Ovary (tissue), 9 donors: ENCODE data around the gene GPR35. TPM values are rescaled to one million over a fixed set of nuclear protein-coding genes. Genes with fewer than 3 reads are reported as not detected.
A peak's percentile ranks its signal among the peaks of the same experiment; 100 is the strongest.

ENCODE experiments used
- DNase-seq, 5 donors: peaks; one replicate each; pipeline ENCODE4 v3.0.0-alpha.2; 2019 to 2020
- H3K27ac ChIP-seq, 2 donors: fragments of 200-600 bp; one replicate each; pipeline versions ENCODE4 v1.5.1 to v1.8.0; 2019 to 2022
- H3K27me3 ChIP-seq: fragments of 200-600 bp; one replicate; pipeline ENCODE4 v1.8.0; 2022
- H3K36me3 ChIP-seq: fragments of 200-600 bp; sonication (generic); one replicate; pipeline ENCODE4 v1.5.1; 2019
- H3K4me1 ChIP-seq: one replicate; pipeline ENCODE4 v1.8.1; 2013; ENCODE audit warnings: mild to moderate bottlenecking, moderate library complexity; ENCODE audit not compliant: insufficient read depth
- H3K4me3 ChIP-seq: fragments of 200-600 bp; sonication (generic); one replicate; pipeline ENCODE4 v1.5.1; 2017
- H3K9me3 ChIP-seq, 2 donors: fragments of 200-600 bp in 1 of 2; sonication (generic) in 1 of 2; one replicate each; pipeline versions ENCODE4 v1.5.1 to v1.8.1; 2013 to 2019; ENCODE audit warnings: mild to moderate bottlenecking in 1 of 2, moderate library complexity in 1 of 2
- EP300 ChIP-seq: sonication (generic); formaldehyde crosslinking; IDR thresholded peaks from one replicate; pipeline ENCODE4 v1.6.1; 2017; ENCODE audit warnings: antibody characterized with exemption
- POLR2A ChIP-seq: fragments of 450-650 bp; IDR thresholded peaks from one replicate; pipeline ENCODE4 v1.6.1; 2017; ENCODE audit warnings: antibody characterized with exemption, mild to moderate bottlenecking, moderate library complexity
- WGBS, 3 donors: extraction: QIAGEN DNeasy Blood & Tissue Kit in 1 of 3; methylation state at CpG; one replicate each; pipeline versions ENCODE4 v1.1.5 to v1.1.7; 2013 to 2017; 5-methylcytosine and 5-hydroxymethylcytosine counted together
- intact Hi-C, 4 donors: fragments of 100-400 bp; cut with DNase I; formaldehyde crosslinking; loops; one replicate each; pipeline versions ENCODE4 v1.11.0 to v1.15.1; 2022 to 2023
- polyA plus RNA-seq, 2 donors: library from polyadenylated mRNA; stranded (reverse); fragments of 200-250 nt in 1 of 2; fragments of 350-450 nt in 1 of 2; fragmentation: Illumina TruSeq in 1 of 2; extraction: RNeasy Lipid Tissue Mini Kit (QIAGEN cat#74804) in 1 of 2; gene quantifications; one replicate each; pipeline ENCODE4 v1.2.3, GENCODE V29; 2013 to 2014
- total RNA-seq, 7 donors: library from RNA; depleted of rRNA in 2 of 7; stranded (reverse); fragments of >200 nt in 2 of 7; fragmentation: NEBNext Ultra II Directional in 3 of 7; extraction: Animal tissue kit (Norgen Biotek cat#: 25700) in 3 of 7; gene quantifications; one replicate each; pipeline versions ENCODE4 v1.1.0 to v1.2.4, GENCODE V29; 2016 to 2023
- TF ChIP-seq, protein P1 (sequence below), 3 donors: fragments of 450-650 bp in 2 of 3; fragments of 200-600 bp in 1 of 3; IDR thresholded peaks; one replicate each; pipeline versions ENCODE4 v1.5.1 to v1.8.0; 2016 to 2022; ENCODE audit warnings: antibody characterized with exemption in 3 of 3, mild to moderate bottlenecking in 1 of 3
- donor health status: DM: no; HTN: no; CAD: no; lungs with moderate emphysema.
- donor health status: DM: no; HTN: no; CAD: no.
- donor health status: Bipolar disorder and iron deficiency.
- donor health status: DM: yes; HTN: yes; CAD: no.
- donor health status: DM: no; HTN: no; CAD: no.
- donor health status: DM: yes; HTN: yes; CAD: no.

The GPR35 gene
- total and polyA plus RNA-seq, 9 donors = 0.27 to 4.2 (median 2.4) TPM

DNA sequence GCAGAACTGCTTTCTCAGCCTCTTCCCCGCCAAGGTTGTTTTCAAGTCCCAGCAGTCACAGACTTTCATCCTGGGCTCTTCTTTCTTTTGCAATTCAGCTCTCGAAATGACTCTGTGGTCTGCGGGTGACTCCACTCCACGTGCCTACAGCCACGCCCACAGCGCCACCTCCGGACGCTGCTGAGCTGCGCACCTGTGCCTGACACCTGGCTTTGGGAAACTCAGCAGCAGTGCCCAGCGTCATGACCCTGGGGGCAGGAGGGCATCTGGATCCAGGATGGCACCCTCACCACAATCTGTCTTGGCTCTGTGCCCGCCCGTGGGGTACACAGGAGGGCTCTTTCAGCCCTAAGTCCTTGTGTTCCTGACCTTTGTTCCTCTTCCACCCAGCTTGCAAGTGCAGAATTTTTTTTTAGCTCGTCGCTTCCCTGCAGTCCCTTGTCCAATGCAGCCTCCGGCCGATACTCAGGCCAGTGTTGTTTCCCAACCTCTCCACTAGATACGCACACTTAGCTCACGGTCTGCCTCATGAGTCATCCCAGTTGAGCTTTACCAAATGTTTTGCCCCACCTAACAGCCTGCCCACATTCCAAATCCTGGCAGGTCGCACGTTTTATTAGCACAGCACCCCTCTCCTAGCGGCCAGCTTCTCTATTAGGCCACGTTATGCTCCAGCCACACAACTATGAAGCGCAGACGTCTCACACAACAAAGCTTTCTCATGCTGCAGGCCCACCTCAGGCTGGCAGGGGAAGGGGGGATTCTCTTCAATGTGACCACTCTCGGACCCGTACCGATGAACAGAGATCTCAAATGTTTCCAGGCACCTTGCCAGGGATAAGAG lies 45.3 kb upstream of the GPR35 start:
- intact Hi-C loops = no loop called here
- H3K36me3 ChIP-seq = no peaks in the 10 kb centered on the region

DNA sequence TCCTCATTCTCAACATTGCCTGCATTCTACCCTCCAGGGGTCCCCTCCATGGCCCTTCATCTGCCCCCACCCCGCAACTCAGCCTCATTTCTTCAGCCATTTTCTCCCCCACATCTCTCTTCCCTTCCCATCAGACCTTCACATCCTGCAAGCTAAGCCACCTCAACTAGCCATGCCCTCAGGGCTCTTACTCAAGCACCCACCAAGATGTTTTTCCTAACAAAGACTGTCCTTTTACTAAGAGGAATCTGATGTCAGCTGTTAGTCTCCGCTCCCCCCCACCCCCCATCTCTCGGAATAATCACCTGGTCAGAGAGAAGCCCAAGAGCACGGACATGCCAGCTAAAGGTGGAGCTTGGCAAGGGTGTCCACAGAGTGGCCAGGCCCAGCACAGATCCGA lies 43.5 kb upstream of the GPR35 start:
- Histone ChIP-seq H3K4me3 (no peak overlapping the region), H3K36me3 (no peaks in the 10 kb centered on the region), H3K9me3 (no peaks in the 10 kb centered on the region), H3K27ac (no peak overlapping the region), H3K27me3 (no peaks in the 10 kb centered on the region), H3K4me1 (peaks cover 18% of the 10 kb centered on the region)
- 92 to 98% (median 96%) methylated on average over 5 of the region's 5 CpGs for WGBS, 3 donors
- intact Hi-C loops = no loop called here
- TF ChIP-seq POLR2A = no peak
- TF ChIP-seq, protein P1, sequence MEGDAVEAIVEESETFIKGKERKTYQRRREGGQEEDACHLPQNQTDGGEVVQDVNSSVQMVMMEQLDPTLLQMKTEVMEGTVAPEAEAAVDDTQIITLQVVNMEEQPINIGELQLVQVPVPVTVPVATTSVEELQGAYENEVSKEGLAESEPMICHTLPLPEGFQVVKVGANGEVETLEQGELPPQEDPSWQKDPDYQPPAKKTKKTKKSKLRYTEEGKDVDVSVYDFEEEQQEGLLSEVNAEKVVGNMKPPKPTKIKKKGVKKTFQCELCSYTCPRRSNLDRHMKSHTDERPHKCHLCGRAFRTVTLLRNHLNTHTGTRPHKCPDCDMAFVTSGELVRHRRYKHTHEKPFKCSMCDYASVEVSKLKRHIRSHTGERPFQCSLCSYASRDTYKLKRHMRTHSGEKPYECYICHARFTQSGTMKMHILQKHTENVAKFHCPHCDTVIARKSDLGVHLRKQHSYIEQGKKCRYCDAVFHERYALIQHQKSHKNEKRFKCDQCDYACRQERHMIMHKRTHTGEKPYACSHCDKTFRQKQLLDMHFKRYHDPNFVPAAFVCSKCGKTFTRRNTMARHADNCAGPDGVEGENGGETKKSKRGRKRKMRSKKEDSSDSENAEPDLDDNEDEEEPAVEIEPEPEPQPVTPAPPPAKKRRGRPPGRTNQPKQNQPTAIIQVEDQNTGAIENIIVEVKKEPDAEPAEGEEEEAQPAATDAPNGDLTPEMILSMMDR (IDR thresholded peaks at IDR 0.05) = no peak
- no peak for TF ChIP-seq EP300
- no peak for DNase-seq

More for the DNA sequence above, 45.3 kb upstream of the GPR35 start:
- no peak for TF ChIP-seq EP300
- no peak for TF ChIP-seq POLR2A
- TF ChIP-seq, protein P1 (IDR thresholded peaks at IDR 0.05) = peak in 1 of 3 donors; percentile 20
- DNase-seq = peak in 3 of 5 donors; percentile 71 to 79 (median 76)
- WGBS, 3 donors = 46 to 49% (median 46%) methylated on average over 27 of the region's 27 CpGs
- Histone ChIP-seq H3K4me1 (peaks cover 11% of the 10 kb centered on the region), H3K9me3 (no peaks in the 10 kb centered on the region), H3K4me3 (no peak overlapping the region), H3K27ac (peak overlapping the region; percentile 34 to 47), H3K27me3 (no peaks in the 10 kb centered on the region)

DNA sequence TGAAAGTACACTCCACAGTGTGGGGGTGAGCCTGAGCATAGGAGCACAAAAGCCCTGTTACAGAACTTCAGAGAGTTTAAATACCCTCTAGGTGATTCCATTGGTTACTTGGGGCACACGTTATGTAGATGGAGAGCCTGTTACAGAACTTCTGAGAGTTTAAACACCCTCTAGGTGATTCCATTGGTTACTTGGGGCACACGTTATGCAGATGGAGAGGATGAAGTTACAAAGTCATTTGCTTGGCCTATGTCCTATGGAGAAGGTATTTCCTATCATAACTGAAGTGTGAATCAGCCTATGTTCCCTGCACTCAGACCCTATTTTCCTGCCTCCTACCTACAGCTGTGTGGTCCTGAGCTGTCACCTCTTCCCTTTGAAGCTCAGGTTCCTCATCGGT lies 42.5 kb upstream of the GPR35 start:
- no peak for DNase-seq
- Histone ChIP-seq H3K4me3 (no peak overlapping the region), H3K27me3 (no peaks in the 10 kb centered on the region), H3K36me3 (no peaks in the 10 kb centered on the region), H3K27ac (no peak overlapping the region), H3K4me1 (peaks cover 23% of the 10 kb centered on the region), H3K9me3 (no peaks in the 10 kb centered on the region)
- intact Hi-C loops = no loop called here
- 76 to 91% (median 82%) methylated on average over 3 of the region's 3 CpGs for WGBS, 3 donors
- TF ChIP-seq, protein P1 (IDR thresholded peaks at IDR 0.05) = no peak
- TF ChIP-seq POLR2A (no peak), EP300 (no peak)

DNA sequence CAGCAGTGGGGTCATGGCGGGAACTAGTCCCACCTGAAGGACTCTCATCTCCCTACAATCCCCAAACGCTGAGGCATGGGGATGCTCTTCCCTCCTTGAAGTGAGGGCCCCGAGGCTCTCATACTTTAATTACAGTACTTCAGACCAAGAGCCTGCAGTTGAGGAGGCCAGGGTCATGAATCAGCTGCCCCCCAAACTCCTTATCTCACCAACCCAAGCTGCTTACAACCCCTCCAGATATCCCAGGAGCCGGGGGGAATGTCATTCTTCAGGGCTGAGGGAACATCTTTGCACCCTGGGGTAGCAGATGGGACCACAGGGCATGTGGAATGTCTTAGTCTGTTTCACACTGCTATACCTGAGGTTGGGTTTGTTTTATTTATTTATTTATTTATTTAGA lies 41.5 kb upstream of the GPR35 start:
- Histone ChIP-seq H3K27me3 (no peaks in the 10 kb centered on the region), H3K27ac (no peak overlapping the region), H3K4me3 (no peak overlapping the region), H3K4me1 (peaks cover 25% of the 10 kb centered on the region), H3K9me3 (no peaks in the 10 kb centered on the region), H3K36me3 (no peaks in the 10 kb centered on the region)
- WGBS, 3 donors = 78 to 83% (median 79%) methylated on average over 4 of the region's 4 CpGs
- peak in 1 of 5 donors; percentile 8 for DNase-seq
- TF ChIP-seq POLR2A (no peak), EP300 (no peak)
- TF ChIP-seq, protein P1 (IDR thresholded peaks at IDR 0.05) = no peak
- intact Hi-C loops = no loop called here
